MM.1S (cell line): ENCODE measurements around the gene LRRC27.

Source experiments
- DNase-seq: peaks from one replicate; pipeline ENCODE4 v3.0.0-alpha.2; 2015
- H2AFZ ChIP-seq: fragments of 300-600 bp; sonication (generic); 2 replicates; pipeline ENCODE4 v1.6.0; 2016; ENCODE audit warnings: antibody characterized with exemption, low read length
- H3F3A ChIP-seq: fragments of 300-600 bp; sonication (generic); 2 replicates; pipeline ENCODE4 v1.6.1; 2016; ENCODE audit warnings: mild to moderate bottlenecking, antibody characterized with exemption, low read length, moderate library complexity, mixed read lengths; ENCODE audit not compliant: insufficient read depth
- H3K27ac ChIP-seq: fragments of 300-600 bp; sonication (generic); 2 replicates; pipeline ENCODE4 v1.5.1; 2016; ENCODE audit warnings: mild to moderate bottlenecking, low read length
- H3K27me3 ChIP-seq: fragments of 300-600 bp; sonication (generic); replicated peaks from 2 replicates; pipeline ENCODE4 v1.6.0; 2016; ENCODE audit warnings: low read length; ENCODE audit not compliant: insufficient read depth
- H3K36me3 ChIP-seq: fragments of 300-600 bp; sonication (generic); replicated peaks from 2 replicates; pipeline ENCODE4 v1.6.1; 2016; ENCODE audit warnings: mild to moderate bottlenecking, low read length, mixed read lengths; ENCODE audit not compliant: insufficient read depth
- H3K4me1 ChIP-seq: fragments of 300-600 bp; sonication (generic); 2 replicates; pipeline ENCODE4 v1.6.1; 2016; ENCODE audit warnings: low read length, mixed read lengths
- H3K4me2 ChIP-seq: fragments of 300-600 bp; sonication (generic); 2 replicates; pipeline ENCODE4 v1.6.0; 2016; ENCODE audit warnings: low read depth, low read length
- H3K4me3 ChIP-seq: fragments of 300-600 bp; sonication (generic); 2 replicates; pipeline ENCODE4 v1.5.1; 2016; ENCODE audit warnings: low read length, mixed read lengths
- H3K79me2 ChIP-seq: fragments of 300-600 bp; sonication (generic); 2 replicates; pipeline ENCODE4 v1.6.1; 2016; ENCODE audit warnings: mixed run types, low read length, mixed read lengths
- H3K9ac ChIP-seq: fragments of 300-600 bp; sonication (generic); 2 replicates; pipeline ENCODE4 v1.6.1; 2016; ENCODE audit warnings: low read length, mixed read lengths
- H3K9me2 ChIP-seq: fragments of 300-600 bp; sonication (generic); replicated peaks from 2 replicates; pipeline ENCODE4 v1.6.1; 2016; ENCODE audit warnings: mild to moderate bottlenecking, low read length, mixed read lengths; ENCODE audit not compliant: insufficient read depth
- H3K9me3 ChIP-seq: fragments of 300-600 bp; sonication (generic); replicated peaks from 2 replicates; pipeline ENCODE4 v1.6.1; 2016; ENCODE audit warnings: mild to moderate bottlenecking, low read length, mixed read lengths; ENCODE audit not compliant: insufficient read depth
- H4K20me1 ChIP-seq: fragments of 300-600 bp; sonication (generic); 2 replicates; pipeline ENCODE4 v1.6.1; 2016; ENCODE audit warnings: mild to moderate bottlenecking, low read length, moderate library complexity, mixed read lengths; ENCODE audit not compliant: insufficient read depth
- EZH2 ChIP-seq: fragments of 300-600 bp; sonication (generic); optimal IDR thresholded peaks from 2 replicates; pipeline ENCODE3; 2017; ENCODE audit warnings: low read depth, mild to moderate bottlenecking, antibody characterized with exemption, low read length, mixed read lengths
- EZH2phosphoT487 ChIP-seq: fragments of 300-600 bp; sonication (generic); IDR thresholded peaks from 2 replicates; pipeline ENCODE4 v1.6.1; 2018; ENCODE audit warnings: antibody characterized with exemption, low read length
- TF ChIP-seq, protein P1 (sequence below): fragments of 300-600 bp; sonication (generic); IDR thresholded peaks from 2 replicates; pipeline ENCODE4 v1.5.1; 2016; ENCODE audit warnings: antibody characterized with exemption, low read length, mixed read lengths

The LRRC27 gene

DNA sequence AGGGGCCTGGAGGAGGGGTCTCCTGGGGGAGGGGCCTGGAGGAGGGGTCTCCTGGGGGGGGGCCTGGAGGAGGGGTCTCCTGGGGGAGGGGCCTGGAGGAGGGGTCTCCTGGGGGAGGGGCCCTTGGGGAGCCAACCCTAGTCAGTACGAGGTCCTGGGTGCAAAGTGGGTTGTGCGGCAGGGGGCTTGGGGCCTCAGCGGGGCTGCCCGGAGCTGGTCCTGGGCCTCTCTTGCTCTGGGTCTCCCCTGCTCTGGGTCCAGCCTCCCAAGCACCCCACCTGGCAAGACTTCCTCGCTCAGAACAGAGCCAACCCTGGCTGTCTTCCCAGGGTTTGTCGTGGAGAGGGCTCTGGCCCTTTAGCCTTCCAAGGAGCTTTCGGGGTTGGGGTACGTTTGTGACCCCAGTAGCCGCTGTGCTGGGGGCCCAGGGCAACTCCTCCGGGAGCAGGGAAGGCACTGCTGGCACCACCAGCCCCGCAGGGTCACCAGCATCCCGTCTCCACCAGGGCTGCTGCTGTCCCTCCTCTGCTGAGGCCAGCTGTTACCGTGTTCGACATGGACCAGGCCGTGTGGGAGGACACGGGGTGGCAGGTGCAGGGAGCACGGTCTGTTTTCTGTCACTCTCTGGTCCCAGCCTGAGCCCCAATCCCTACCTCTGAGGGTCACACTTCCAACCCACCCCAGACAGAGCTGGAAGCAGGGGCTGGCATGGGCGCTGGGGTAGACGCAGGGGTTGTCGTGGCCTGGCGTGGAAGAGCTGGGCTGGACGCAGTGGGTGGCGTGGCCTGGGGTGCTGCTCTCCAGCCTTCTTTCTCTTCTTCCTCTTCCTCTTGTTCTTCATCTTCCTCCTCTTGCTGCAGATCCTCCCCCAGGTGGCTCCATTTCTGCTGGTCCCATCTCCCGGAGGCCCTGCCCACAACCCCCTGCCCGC, 87.8 kb downstream of the LRRC27 start:
- Histone ChIP-seq H3K79me2 (no peaks in the 10 kb centered on the region), H3F3A (no peaks in the 10 kb centered on the region), H3K4me1 (peaks cover 4% of the 10 kb centered on the region; the same call in 1 of the 2 replicates), H3K27me3 (no peaks in the 10 kb centered on the region; the same call in 1 of the 2 replicates), H3K4me3 (no peak overlapping the region), H3K9me3 (no peaks in the 10 kb centered on the region), H3K9me2 (no peaks in the 10 kb centered on the region), H3K36me3 (no peaks in the 10 kb centered on the region), H3K9ac (no peak overlapping the region), H4K20me1 (no peaks in the 10 kb centered on the region), H3K4me2 (no peak overlapping the region), H3K27ac (no peak overlapping the region), H2AFZ (no peak overlapping the region)
- TF ChIP-seq EZH2phosphoT487, result no peak
- TF ChIP-seq EZH2, result no peak
- TF ChIP-seq, protein P1, sequence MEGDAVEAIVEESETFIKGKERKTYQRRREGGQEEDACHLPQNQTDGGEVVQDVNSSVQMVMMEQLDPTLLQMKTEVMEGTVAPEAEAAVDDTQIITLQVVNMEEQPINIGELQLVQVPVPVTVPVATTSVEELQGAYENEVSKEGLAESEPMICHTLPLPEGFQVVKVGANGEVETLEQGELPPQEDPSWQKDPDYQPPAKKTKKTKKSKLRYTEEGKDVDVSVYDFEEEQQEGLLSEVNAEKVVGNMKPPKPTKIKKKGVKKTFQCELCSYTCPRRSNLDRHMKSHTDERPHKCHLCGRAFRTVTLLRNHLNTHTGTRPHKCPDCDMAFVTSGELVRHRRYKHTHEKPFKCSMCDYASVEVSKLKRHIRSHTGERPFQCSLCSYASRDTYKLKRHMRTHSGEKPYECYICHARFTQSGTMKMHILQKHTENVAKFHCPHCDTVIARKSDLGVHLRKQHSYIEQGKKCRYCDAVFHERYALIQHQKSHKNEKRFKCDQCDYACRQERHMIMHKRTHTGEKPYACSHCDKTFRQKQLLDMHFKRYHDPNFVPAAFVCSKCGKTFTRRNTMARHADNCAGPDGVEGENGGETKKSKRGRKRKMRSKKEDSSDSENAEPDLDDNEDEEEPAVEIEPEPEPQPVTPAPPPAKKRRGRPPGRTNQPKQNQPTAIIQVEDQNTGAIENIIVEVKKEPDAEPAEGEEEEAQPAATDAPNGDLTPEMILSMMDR, result no peak
- DNase-seq, result no peak

DNA sequence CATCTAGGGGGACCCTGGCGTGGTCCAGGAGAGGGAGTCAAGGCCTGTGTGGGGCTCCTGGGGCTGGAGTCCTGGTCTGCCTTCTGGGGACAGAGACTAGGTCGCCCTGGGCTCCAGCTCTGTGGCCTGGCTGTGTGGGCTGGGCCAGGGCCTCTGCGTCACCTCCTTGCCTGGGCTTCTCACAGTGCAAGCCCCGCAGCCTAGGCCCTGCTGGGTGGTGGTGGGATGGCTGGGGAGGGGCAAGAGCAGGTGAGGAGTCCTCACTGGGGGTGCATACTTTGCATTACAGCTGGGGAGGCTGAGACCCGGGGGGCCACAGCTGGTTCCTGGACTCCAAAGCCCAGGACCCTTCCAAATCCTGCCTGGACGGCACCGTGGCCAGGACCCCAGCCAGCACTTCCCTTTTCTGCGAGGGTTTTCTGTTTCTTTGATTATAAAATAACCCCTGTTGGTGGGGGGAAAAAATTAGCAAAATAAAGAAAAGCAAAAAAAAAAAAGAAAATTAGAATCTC, 88.5 kb downstream of the LRRC27 start:
- DNase-seq, result no peak
- no peak overlapping the region for H3K4me3 ChIP-seq
- H3K9me3 ChIP-seq, result no peaks in the 10 kb centered on the region
- H3K4me2 ChIP-seq, result no peak overlapping the region
- TF ChIP-seq, protein P1, result no peak
- TF ChIP-seq EZH2phosphoT487 (no peak), EZH2 (no peak)
- H3K9ac ChIP-seq, result no peak overlapping the region
- no peak overlapping the region for H2AFZ ChIP-seq
- no peak overlapping the region for H3K27ac ChIP-seq
- H4K20me1 ChIP-seq, result no peaks in the 10 kb centered on the region
- H3K9me2 ChIP-seq, result no peaks in the 10 kb centered on the region
- H3K27me3 ChIP-seq, result no peaks in the 10 kb centered on the region; the same call in 1 of the 2 replicates
- H3K36me3 ChIP-seq, result no peaks in the 10 kb centered on the region
- peaks cover 4% of the 10 kb centered on the region; the same call in 1 of the 2 replicates for H3K4me1 ChIP-seq
- H3F3A ChIP-seq, result no peaks in the 10 kb centered on the region
- no peaks in the 10 kb centered on the region for H3K79me2 ChIP-seq

GRCh38 chr10:132420981-132421846, 89.2 kb downstream of the LRRC27 start:
- Histone ChIP-seq H3K9ac (peak overlapping the region; percentile 32; the same call in 1 of the 2 replicates), H3K4me1 (peaks cover 4% of the 10 kb centered on the region; the same call in 1 of the 2 replicates), H4K20me1 (no peaks in the 10 kb centered on the region), H3K9me2 (no peaks in the 10 kb centered on the region), H3K79me2 (no peaks in the 10 kb centered on the region), H3K27me3 (no peaks in the 10 kb centered on the region; the same call in 1 of the 2 replicates), H3K36me3 (no peaks in the 10 kb centered on the region), H3K4me2 (peak overlapping the region; percentile 45; the same call in 1 of the 2 replicates), H2AFZ (0 out of 2 replicates have a peak overlapping the region, but pooled peaks have one; percentile 7), H3K9me3 (no peaks in the 10 kb centered on the region), H3K27ac (peak overlapping the region; percentile 29; the same call in 1 of the 2 replicates), H3K4me3 (no peak overlapping the region), H3F3A (no peaks in the 10 kb centered on the region)
- TF ChIP-seq EZH2 (no peak), EZH2phosphoT487 (no peak)
- TF ChIP-seq, protein P1, result no peak
- DNase-seq, result peak; percentile 43
